Breast epithelium (tissue), 3 donors: ENCODE data around the gene GP9.

Experiments used
- CTCF ChIP-seq, 3 donors: fragments of 450-650 bp; IDR thresholded peaks; one replicate each; pipeline ENCODE4 v1.5.1; 2016 to 2017; ENCODE audit warnings: antibody characterized with exemption in 3 of 3, mild to moderate bottlenecking in 3 of 3, moderate library complexity in 3 of 3
- POLR2AphosphoS5 ChIP-seq, 3 donors: sonication (generic); formaldehyde crosslinking; IDR thresholded peaks; one replicate each; pipeline ENCODE4 v1.6.1; 2017; ENCODE audit warnings: antibody characterized with exemption in 3 of 3

DNA sequence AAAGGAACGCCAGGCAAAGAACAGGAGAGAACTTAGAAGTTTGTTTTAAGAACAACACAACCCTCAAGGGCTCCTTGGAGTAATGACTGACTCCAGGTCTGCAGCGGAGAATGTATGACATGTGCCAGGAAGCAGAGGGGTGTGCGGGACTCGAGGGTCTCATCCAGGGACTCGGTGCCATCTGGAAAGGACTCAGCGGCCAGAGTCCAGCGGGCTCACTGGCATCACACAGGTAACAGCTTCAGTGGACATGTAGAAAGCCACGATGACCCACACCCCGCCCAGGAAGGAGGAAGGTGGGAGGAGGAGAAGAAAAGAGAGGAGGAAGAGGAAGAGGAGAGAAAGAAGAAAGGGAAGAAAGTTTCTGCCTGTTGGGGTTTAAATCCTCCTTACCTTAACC lies 21.4 kb downstream of the GP9 start:
- TF ChIP-seq CTCF (IDR thresholded peaks at IDR 0.05) (no peak), POLR2AphosphoS5 (IDR thresholded peaks at IDR 0.05) (no peak)
